ENCODE measurements around the gene GLB1L. TPM values are rescaled to one million over a fixed set of nuclear protein-coding genes. Genes with fewer than 3 reads are reported as not detected.

Gene GLB1L
- total RNA-seq = 1 to 10 TPM; 1.8 to 3.4 TPM

- Histone ChIP-seq H3K27ac (peak within 1 kb of the TSS; percentile 89 to 94), H3K36me3 (peaks cover 14% of the 10 kb centered on the region), H3K9me3 (no peaks in the 10 kb centered on the region), H3K4me3 (peak within 1 kb of the TSS; percentile 67 to 92), H3K27me3 (no peaks in the 10 kb centered on the region), H3K4me1 (peaks cover 0 to 35% of the 10 kb centered on the region in 2 donors)
- no peak for TF ChIP-seq CTCF (IDR thresholded peaks at IDR 0.05)
- DNase-seq (ENCODE audit: low spot score) = peak; percentile 96
These were observed at the start of gene GLB1L, which contains the start of gene STK16 for GRCh38 chr2:219245148-219245898. TSS of gene GLB1L (minus strand) at chr2:219245444. CDS start at chr2:219243573, 1,871 bp downstream. TSS of gene STK16 (plus strand) at chr2:219245479. CDS start at chr2:219246000, 521 bp downstream.

- Histone ChIP-seq H3K27me3 (no peaks in the 10 kb centered on the region), H3K4me3 (peak overlapping the region; percentile 47 to 61), H3K36me3 (no peaks in the 10 kb centered on the region), H3K9me3 (no peaks in the 10 kb centered on the region), H3K27ac (peak overlapping the region; percentile 85 to 89), H3K4me1 (peaks cover 0 to 14% of the 10 kb centered on the region in 2 donors)
- TF ChIP-seq CTCF (IDR thresholded peaks at IDR 0.05) = peak; percentile 99 to 100
- peak; percentile 87 for DNase-seq (ENCODE audit: low spot score)
These were observed 49.4 kb upstream of the GLB1L start for GRCh38 chr2:219294356-219295351.

GRCh38 chr2:219293736-219294231 lies 48.5 kb upstream of the GLB1L start:
- TF ChIP-seq CTCF (IDR thresholded peaks at IDR 0.05) = no peak
- H3K27me3 ChIP-seq = no peaks in the 10 kb centered on the region
- H3K4me1 ChIP-seq = peaks cover 0 to 18% of the 10 kb centered on the region in 2 donors
- no peaks in the 10 kb centered on the region for H3K36me3 ChIP-seq
- no peak overlapping the region for H3K4me3 ChIP-seq
- H3K27ac ChIP-seq = peak overlapping the region; percentile 85 to 89
- no peak for DNase-seq (ENCODE audit: low spot score)
- no peaks in the 10 kb centered on the region for H3K9me3 ChIP-seq

- Histone ChIP-seq H3K4me3 (no peak overlapping the region), H3K9me3 (no peaks in the 10 kb centered on the region), H3K4me1 (peaks cover 0 to 15% of the 10 kb centered on the region in 2 donors), H3K27me3 (no peaks in the 10 kb centered on the region), H3K27ac (no peak overlapping the region), H3K36me3 (no peaks in the 10 kb centered on the region)
- TF ChIP-seq CTCF (IDR thresholded peaks at IDR 0.05) = no peak
- DNase-seq (ENCODE audit: low spot score) = no peak
These were observed 47.4 kb upstream of the GLB1L start for GRCh38 chr2:219292616-219293015.

GRCh38 chr2:219291910-219292490 lies 46.8 kb upstream of the GLB1L start:
- no peaks in the 10 kb centered on the region for H3K27me3 ChIP-seq
- TF ChIP-seq CTCF (IDR thresholded peaks at IDR 0.05) = no peak
- H3K36me3 ChIP-seq = no peaks in the 10 kb centered on the region

More at GRCh38 chr2:219291910-219292490, 46.8 kb upstream of the GLB1L start:
- Histone ChIP-seq H3K4me3 (no peak overlapping the region), H3K4me1 (peaks cover 0 to 15% of the 10 kb centered on the region in 2 donors), H3K27ac (no peak overlapping the region), H3K9me3 (no peaks in the 10 kb centered on the region)
- DNase-seq (ENCODE audit: low spot score) = no peak

All from right atrium auricular region (tissue), 2 donors.